Measurements from ENCODE around the gene VTCN1. TPM values are rescaled to one million over a fixed set of nuclear protein-coding genes. Genes with fewer than 3 reads are reported as not detected.

The VTCN1 gene
- polyA plus RNA-seq, 2 of the 4 experiments (the other 2 are of a cell fraction): 0.04 to 0.18 TPM

DNA sequence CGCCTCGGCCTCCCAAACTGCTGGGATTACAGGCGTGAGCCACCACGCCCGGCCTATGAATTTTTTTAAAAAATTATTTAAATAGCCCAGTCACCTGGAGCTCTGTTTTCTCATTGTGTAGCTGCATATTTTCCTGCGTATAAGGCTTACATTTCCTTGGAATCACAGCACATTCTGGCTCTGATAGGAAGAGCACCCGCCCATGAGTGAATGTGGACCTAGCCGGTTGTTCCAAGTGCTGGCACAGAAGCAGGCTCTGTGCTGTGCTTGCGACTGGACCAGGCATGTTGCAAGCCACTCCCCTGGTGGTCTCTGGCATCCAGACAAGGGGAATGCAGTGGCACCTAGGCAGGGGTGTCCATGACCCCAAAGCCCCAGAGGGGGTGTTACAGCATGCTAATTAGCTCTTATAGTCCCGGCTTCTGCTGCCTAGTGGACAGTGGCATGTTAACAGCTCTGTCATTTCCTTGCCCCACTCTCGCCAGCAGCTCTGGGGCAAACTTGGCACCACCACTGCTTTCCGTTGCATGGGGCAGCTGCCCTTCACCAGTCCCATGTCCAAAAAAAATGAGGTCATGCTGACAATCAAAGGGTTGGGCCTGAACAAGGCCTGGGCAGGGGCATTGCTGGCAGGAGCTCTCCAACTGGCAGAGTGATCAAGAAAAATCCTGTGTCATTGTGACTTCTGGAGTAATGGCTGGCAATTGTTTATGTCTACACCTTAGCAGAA lies 5.2 kb upstream of the VTCN1 start:
- ATAC-seq (no peak), DNase-seq (ENCODE audit: low read depth in 1 of 2, low spot score in 1 of 2) (no peak), FAIRE-seq (no peak)
- H3K4me2 ChIP-seq: no peak overlapping the region
- TF ChIP-seq POLR2AphosphoS2 (conservative IDR thresholded peaks at IDR 0.05; ENCODE audit: low read length) (no peak), ZNF302 (CRISPR knock-in tag; IDR thresholded peaks at IDR 0.05) (no peak), NPAS2 (CRISPR knock-in tag; IDR thresholded peaks at IDR 0.05; ENCODE audit: borderline replicate concordance) (no peak), KDM1A (IDR thresholded peaks at IDR 0.05; ENCODE audit: low read depth) (no peak), RNF2 (IDR thresholded peaks at IDR 0.05; ENCODE audit: borderline replicate concordance, low read depth) (no peak), ZSCAN20 (CRISPR knock-in tag; IDR thresholded peaks at IDR 0.05) (no peak), JUNB (IDR thresholded peaks at IDR 0.05) (no peak), NR3C1 (IDR thresholded peaks at IDR 0.05) (no peak), ESRRA (IDR thresholded peaks at IDR 0.05; ENCODE audit: borderline replicate concordance, low read length) (no peak), CBX8 (IDR thresholded peaks at IDR 0.05) (no peak)
- TF ChIP-seq, protein P1, sequence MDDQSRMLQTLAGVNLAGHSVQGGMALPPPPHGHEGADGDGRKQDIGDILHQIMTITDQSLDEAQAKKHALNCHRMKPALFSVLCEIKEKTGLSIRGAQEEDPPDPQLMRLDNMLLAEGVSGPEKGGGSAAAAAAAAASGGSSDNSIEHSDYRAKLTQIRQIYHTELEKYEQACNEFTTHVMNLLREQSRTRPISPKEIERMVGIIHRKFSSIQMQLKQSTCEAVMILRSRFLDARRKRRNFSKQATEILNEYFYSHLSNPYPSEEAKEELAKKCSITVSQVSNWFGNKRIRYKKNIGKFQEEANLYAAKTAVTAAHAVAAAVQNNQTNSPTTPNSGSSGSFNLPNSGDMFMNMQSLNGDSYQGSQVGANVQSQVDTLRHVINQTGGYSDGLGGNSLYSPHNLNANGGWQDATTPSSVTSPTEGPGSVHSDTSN (IDR thresholded peaks at IDR 0.05): no peak
- TF ChIP-seq, protein P2, sequence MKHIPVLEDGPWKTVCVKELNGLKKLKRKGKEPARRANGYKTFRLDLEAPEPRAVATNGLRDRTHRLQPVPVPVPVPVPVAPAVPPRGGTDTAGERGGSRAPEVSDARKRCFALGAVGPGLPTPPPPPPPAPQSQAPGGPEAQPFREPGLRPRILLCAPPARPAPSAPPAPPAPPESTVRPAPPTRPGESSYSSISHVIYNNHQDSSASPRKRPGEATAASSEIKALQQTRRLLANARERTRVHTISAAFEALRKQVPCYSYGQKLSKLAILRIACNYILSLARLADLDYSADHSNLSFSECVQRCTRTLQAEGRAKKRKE (CRISPR knock-in tag; IDR thresholded peaks at IDR 0.05; ENCODE audit: low read depth): no peak
- TF ChIP-seq, protein P3, sequence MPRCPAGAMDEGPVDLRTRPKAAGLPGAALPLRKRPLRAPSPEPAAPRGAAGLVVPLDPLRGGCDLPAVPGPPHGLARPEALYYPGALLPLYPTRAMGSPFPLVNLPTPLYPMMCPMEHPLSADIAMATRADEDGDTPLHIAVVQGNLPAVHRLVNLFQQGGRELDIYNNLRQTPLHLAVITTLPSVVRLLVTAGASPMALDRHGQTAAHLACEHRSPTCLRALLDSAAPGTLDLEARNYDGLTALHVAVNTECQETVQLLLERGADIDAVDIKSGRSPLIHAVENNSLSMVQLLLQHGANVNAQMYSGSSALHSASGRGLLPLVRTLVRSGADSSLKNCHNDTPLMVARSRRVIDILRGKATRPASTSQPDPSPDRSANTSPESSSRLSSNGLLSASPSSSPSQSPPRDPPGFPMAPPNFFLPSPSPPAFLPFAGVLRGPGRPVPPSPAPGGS (IDR thresholded peaks at IDR 0.05): no peak
- POLR2A ChIA-PET: no interaction called here
- H3K4me1 ChIP-seq: peaks cover 3% of the 10 kb centered on the region; the same call in 1 of the 3 replicates
- 75% methylated on average over 11 of the region's 12 CpGs for WGBS (ENCODE audit: missing lambda C conversion rate)
- no peak overlapping the region for H3K27ac ChIP-seq
- no peaks in the 10 kb centered on the region for H3K9me3 ChIP-seq
- H3K4me3 ChIP-seq: no peak overlapping the region
- CTCF ChIA-PET: interaction anchor here (0.9 to 1.0 kb wide), 2 partner anchors 10 to 87 kb away, joined by 3 read pairs; no protein-coding TSS in a partner anchor

DNA sequence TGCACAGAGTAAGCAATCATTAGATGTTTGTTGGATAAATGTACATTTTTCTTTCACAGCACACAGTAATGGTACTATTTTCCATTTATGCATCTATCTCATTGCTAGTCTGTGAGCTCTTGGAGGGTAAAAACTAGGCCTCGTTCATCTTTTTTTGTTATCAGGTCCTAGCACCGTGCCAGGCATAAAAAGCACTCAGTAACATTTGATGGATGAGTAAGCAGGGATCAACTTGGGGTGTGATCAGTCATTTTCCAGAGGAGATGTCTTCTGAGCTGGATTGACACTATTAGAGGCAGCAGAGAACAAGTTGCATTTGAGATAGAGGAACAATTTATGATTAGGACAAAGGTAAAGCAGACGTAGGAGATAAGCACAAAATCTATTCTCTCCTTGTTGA lies 4.3 kb upstream of the VTCN1 start:
- 51% methylated on average over 3 of the region's 3 CpGs for WGBS (ENCODE audit: missing lambda C conversion rate)
- H3K4me3 ChIP-seq: no peak overlapping the region
- TF ChIP-seq, protein P4, sequence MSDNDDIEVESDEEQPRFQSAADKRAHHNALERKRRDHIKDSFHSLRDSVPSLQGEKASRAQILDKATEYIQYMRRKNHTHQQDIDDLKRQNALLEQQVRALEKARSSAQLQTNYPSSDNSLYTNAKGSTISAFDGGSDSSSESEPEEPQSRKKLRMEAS (IDR thresholded peaks at IDR 0.05): no peak
- TF ChIP-seq MYC (IDR thresholded peaks at IDR 0.05; ENCODE audit: borderline replicate concordance, low read length) (no peak), EHF (CRISPR knock-in tag; IDR thresholded peaks at IDR 0.05) (no peak), RFX5 (IDR thresholded peaks at IDR 0.05) (no peak), EP300 (IDR thresholded peaks at IDR 0.05) (no peak), CEBPB (IDR thresholded peaks at IDR 0.05) (no peak)
- TF ChIP-seq, protein P5, sequence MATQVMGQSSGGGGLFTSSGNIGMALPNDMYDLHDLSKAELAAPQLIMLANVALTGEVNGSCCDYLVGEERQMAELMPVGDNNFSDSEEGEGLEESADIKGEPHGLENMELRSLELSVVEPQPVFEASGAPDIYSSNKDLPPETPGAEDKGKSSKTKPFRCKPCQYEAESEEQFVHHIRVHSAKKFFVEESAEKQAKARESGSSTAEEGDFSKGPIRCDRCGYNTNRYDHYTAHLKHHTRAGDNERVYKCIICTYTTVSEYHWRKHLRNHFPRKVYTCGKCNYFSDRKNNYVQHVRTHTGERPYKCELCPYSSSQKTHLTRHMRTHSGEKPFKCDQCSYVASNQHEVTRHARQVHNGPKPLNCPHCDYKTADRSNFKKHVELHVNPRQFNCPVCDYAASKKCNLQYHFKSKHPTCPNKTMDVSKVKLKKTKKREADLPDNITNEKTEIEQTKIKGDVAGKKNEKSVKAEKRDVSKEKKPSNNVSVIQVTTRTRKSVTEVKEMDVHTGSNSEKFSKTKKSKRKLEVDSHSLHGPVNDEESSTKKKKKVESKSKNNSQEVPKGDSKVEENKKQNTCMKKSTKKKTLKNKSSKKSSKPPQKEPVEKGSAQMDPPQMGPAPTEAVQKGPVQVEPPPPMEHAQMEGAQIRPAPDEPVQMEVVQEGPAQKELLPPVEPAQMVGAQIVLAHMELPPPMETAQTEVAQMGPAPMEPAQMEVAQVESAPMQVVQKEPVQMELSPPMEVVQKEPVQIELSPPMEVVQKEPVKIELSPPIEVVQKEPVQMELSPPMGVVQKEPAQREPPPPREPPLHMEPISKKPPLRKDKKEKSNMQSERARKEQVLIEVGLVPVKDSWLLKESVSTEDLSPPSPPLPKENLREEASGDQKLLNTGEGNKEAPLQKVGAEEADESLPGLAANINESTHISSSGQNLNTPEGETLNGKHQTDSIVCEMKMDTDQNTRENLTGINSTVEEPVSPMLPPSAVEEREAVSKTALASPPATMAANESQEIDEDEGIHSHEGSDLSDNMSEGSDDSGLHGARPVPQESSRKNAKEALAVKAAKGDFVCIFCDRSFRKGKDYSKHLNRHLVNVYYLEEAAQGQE (IDR thresholded peaks at IDR 0.05): no peak
- TF ChIP-seq, protein P2 (CRISPR knock-in tag; IDR thresholded peaks at IDR 0.05; ENCODE audit: low read depth): no peak
- FAIRE-seq (no peak), ATAC-seq (no peak), DNase-seq (ENCODE audit: low read depth in 1 of 2, low spot score in 1 of 2) (no peak)
- CTCF ChIA-PET: interaction anchor here (1.0 kb wide), 1 partner anchor 9 kb away, joined by 3 read pairs; no protein-coding TSS in a partner anchor
- H3K4me1 ChIP-seq: peaks cover 4% of the 10 kb centered on the region; the same call in 1 of the 3 replicates
- H3K27ac ChIP-seq: no peak overlapping the region
- H3K4me2 ChIP-seq: no peak overlapping the region
- no peaks in the 10 kb centered on the region for H3K9me3 ChIP-seq
- POLR2A ChIA-PET: no interaction called here

Measured in A549 (cell line).